Lower lobe of right lung (tissue), 2 donors: ENCODE data around the gene GSTA5. TPM values are rescaled to one million over a fixed set of nuclear protein-coding genes. Genes with fewer than 3 reads are reported as not detected.
"Not testable (repeated sequence)": the region's sequence is repeated elsewhere in the genome, so short reads cannot be mapped to it uniquely, and the experiment has no call there.

Source experiments
- ATAC-seq, 2 donors: fragments of 200-7000 bp; cut with Tn5 transposase; one replicate each; pipeline ENCODE4 v1.9.1; 2020 to 2022; ENCODE audit warnings: mild to moderate bottlenecking in 2 of 2, moderate library complexity in 2 of 2
- DNase-seq: peaks from one replicate; pipeline ENCODE4 v3.0.0-alpha.2; 2020
- H3K27ac ChIP-seq: fragments of 200-600 bp; one replicate; pipeline ENCODE4 v1.8.0; 2022
- H3K27me3 ChIP-seq: fragments of 200-600 bp; one replicate; pipeline ENCODE4 v1.8.0; 2022; ENCODE audit warnings: low read depth
- H3K36me3 ChIP-seq: fragments of 200-600 bp; one replicate; pipeline ENCODE4 v1.8.0; 2022; ENCODE audit warnings: mild to moderate bottlenecking
- H3K4me1 ChIP-seq: fragments of 200-600 bp; one replicate; pipeline ENCODE4 v1.8.0; 2022
- H3K4me3 ChIP-seq: fragments of 200-600 bp; one replicate; pipeline ENCODE4 v1.8.0; 2022; ENCODE audit warnings: mild to moderate bottlenecking
- H3K9me3 ChIP-seq: fragments of 200-600 bp; one replicate; pipeline ENCODE4 v1.8.0; 2022
- intact Hi-C: fragments of 100-400 bp; cut with DNase I; formaldehyde crosslinking; loops from one replicate; pipeline ENCODE4 v1.11.0; 2022
- total RNA-seq: library from RNA; stranded (reverse); fragmentation: NEBNext Ultra II Directional; extraction: Animal tissue kit (Norgen Biotek cat#: 25700); gene quantifications from one replicate; pipeline ENCODE4 v1.2.1, GENCODE V29; 2021
- TF ChIP-seq, protein P1 (sequence below): fragments of 200-600 bp; IDR thresholded peaks from one replicate; pipeline ENCODE4 v1.8.0; 2022; ENCODE audit warnings: antibody characterized with exemption, mild to moderate bottlenecking
- donor health status: DM: no; HTN: yes; CAD: no; lungs with severe emphysema.

Gene GSTA5
- total RNA-seq, 1 donor from 2014 or later = not detected

DNA sequence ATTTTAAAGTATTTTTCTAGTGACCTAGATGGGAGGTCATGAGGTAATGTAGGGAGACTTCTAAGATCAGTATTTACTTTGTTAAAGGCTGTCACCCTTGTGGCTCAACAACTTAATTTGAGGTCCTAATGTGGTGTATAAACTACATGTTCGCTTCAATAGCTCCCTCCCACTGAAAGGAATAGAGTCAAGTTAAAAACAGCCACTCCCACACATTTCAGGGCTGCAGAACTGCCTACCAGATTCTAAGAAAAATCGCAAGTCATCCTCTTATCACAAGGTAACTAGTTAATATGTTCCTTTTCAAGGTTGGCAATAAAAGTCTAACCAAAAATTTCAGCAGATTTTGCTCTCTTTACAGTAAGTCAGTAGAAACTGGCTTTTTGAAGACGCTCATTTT lies 52.1 kb downstream of the GSTA5 start:
- Histone ChIP-seq H3K27ac (no peak overlapping the region), H3K9me3 (no peaks in the 10 kb centered on the region), H3K36me3 (no peaks in the 10 kb centered on the region), H3K4me3 (no peak overlapping the region), H3K4me1 (no peaks in the 10 kb centered on the region), H3K27me3 (no peaks in the 10 kb centered on the region)
- intact Hi-C loops = no loop called here
- TF ChIP-seq, protein P1, sequence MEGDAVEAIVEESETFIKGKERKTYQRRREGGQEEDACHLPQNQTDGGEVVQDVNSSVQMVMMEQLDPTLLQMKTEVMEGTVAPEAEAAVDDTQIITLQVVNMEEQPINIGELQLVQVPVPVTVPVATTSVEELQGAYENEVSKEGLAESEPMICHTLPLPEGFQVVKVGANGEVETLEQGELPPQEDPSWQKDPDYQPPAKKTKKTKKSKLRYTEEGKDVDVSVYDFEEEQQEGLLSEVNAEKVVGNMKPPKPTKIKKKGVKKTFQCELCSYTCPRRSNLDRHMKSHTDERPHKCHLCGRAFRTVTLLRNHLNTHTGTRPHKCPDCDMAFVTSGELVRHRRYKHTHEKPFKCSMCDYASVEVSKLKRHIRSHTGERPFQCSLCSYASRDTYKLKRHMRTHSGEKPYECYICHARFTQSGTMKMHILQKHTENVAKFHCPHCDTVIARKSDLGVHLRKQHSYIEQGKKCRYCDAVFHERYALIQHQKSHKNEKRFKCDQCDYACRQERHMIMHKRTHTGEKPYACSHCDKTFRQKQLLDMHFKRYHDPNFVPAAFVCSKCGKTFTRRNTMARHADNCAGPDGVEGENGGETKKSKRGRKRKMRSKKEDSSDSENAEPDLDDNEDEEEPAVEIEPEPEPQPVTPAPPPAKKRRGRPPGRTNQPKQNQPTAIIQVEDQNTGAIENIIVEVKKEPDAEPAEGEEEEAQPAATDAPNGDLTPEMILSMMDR = no peak
- DNase-seq (no peak), ATAC-seq (no peak)

DNA sequence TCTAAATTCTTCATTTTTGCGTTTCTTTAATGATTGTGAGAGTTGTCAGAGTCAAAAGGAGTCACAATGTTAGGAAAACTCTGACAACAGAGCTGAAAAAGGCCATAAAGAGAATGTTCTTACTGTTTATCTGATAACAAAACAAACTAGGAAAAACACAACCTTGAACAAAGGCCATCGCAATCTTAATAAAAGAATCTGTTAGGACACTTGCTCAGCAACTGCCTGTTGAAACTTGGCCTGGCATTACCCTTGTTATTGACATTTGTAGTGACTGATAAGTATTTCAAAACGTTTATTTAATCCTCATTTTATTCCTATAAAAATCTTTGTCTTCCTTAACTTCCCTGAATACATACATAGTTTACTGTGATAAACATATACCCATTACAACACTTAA lies 52.7 kb downstream of the GSTA5 start:
- Histone ChIP-seq H3K27ac (no peak overlapping the region), H3K27me3 (no peaks in the 10 kb centered on the region), H3K9me3 (no peaks in the 10 kb centered on the region), H3K36me3 (no peaks in the 10 kb centered on the region), H3K4me3 (no peak overlapping the region), H3K4me1 (no peaks in the 10 kb centered on the region)
- intact Hi-C loops = no loop called here
- DNase-seq (no peak), ATAC-seq (no peak)
- TF ChIP-seq, protein P1 = no peak

DNA sequence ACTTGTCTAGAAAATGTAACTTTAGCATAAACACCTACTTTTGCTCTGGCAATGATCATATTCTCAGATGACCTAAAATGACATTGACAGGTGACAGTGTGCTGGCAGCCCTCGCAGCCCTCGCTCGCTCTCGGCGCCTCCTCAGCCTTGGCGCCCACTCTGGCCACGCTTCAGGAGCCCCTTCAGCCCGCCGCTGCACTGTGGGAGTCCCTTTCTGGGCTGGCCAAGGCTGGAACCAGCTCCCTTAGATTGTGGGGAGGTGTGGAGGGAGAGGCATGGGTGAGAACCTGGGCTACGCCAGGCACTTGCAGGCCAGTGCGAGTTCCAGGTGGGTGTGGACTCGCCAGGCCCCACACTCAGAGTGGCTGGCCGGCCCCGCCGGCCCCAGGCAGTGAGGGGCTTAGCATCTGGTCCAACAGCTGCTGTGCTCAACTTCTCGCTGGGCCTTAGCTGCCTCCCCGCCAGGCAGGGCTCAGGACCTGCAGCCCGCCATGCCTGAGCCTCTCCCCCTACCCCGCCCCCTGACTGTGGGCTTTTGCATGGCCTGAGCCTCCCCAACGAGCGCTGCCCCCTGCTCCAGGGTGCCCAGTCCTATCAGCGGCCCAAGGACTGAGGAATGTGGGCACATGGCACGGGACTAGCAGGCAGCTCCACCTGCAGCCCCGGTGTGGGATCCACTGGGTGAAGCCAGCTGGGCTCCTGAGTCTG lies 54.2 kb downstream of the GSTA5 start:
- no peak overlapping the region for H3K4me3 ChIP-seq
- DNase-seq = no peak
- intact Hi-C loops = no loop called here
- no peaks in the 10 kb centered on the region for H3K27me3 ChIP-seq
- no peak overlapping the region for H3K27ac ChIP-seq
- no peaks in the 10 kb centered on the region for H3K9me3 ChIP-seq
- ATAC-seq = no peak
- no peaks in the 10 kb centered on the region for H3K36me3 ChIP-seq
- H3K4me1 ChIP-seq = no peaks in the 10 kb centered on the region
- TF ChIP-seq, protein P1 = no peak

DNA sequence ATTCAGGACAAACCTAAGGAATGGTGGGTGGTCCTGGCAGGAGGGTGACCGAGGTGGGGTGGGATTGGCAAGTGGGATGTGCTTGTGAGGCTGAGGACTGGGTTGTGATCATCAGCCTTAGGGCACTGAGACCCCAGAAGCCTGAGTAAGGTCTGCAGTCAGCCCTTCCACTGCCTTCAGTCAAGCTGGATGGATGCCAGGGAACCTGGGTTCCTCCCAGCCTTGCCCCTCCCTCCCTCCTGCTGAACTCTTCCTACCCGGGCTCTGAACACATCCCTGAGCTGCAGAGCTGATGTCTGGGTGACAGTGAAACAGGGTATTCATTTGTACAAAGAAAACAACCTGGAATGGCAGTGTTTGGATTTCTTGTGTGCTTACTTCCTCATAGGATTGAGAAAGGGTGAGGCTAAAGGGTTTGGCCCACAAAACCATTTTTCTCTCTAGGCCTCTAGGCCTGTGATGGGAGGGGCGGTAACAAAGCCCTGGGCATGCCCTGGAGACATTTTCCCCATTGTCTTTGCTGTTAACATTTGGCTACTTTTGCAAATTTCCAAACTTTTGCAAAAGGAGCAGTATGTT lies 57.8 kb downstream of the GSTA5 start:
- DNase-seq, H3K4me3 ChIP-seq, intact Hi-C loops, H3K27me3 ChIP-seq, H3K27ac ChIP-seq, ATAC-seq, H3K4me1 ChIP-seq, H3K9me3 ChIP-seq, H3K36me3 ChIP-seq: not testable (repeated sequence)

GRCh38 chr6:52782209-52782608 lies 58.4 kb downstream of the GSTA5 start:
- H3K27ac ChIP-seq, DNase-seq, H3K36me3 ChIP-seq, ATAC-seq, intact Hi-C loops, H3K4me1 ChIP-seq, H3K27me3 ChIP-seq, H3K9me3 ChIP-seq, H3K4me3 ChIP-seq: not testable (repeated sequence)

Other genes with a start within 250 kb of the GSTA5 start
- 14.6 TPM for gene TMEM14A, start 169.7 kb downstream of the GSTA5 start, total RNA-seq
- 4.8 TPM for gene GSTA2, start 77.3 kb downstream of the GSTA5 start, total RNA-seq
- gene GSTA1, start 37.0 kb downstream of the GSTA5 start, total RNA-seq = 22.2 TPM
- gene GSTA3, start 68.9 kb upstream of the GSTA5 start, total RNA-seq = 2.1 TPM
- 63.4 TPM for gene GSTA4, start 154.5 kb upstream of the GSTA5 start, total RNA-seq
- 16.0 TPM for gene CILK1, start 221.0 kb upstream of the GSTA5 start, total RNA-seq
- 112 TPM for gene FBXO9, start 224.6 kb upstream of the GSTA5 start, total RNA-seq